OCI-LY7 (cell line): ENCODE results near the gene USH2A.

ENCODE experiments used
- CTCF ChIP-seq: fragments of 200-600 bp; sonication (generic); conservative IDR thresholded peaks from 2 replicates; pipeline ENCODE4 v1.5.1; 2014; ENCODE audit warnings: mild to moderate bottlenecking, antibody characterized with exemption, low read length, moderate library complexity, mixed read lengths
- EZH2phosphoT487 ChIP-seq: fragments of 200-600 bp; sonication (generic); IDR thresholded peaks from 2 replicates; pipeline ENCODE4 v1.6.1; 2018; ENCODE audit warnings: low read depth, borderline replicate concordance, mild to moderate bottlenecking, mixed run types, antibody characterized with exemption, low read length, moderate library complexity, mixed read lengths

GRCh38 chr1:215677112-215677511 lies 746.1 kb downstream of the USH2A start:
- TF ChIP-seq CTCF (no peak), EZH2phosphoT487 (no peak)
